GM10266 (cell line): ENCODE results near the gene ITGAE.

Experiments used
- DNase-seq: peaks from one replicate; pipeline ENCODE4 v3.0.0; 2012; ENCODE audit errors: extremely low spot score
- CTCF ChIP-seq: IDR thresholded peaks from 2 replicates; pipeline ENCODE4 v1.5.1; 2012; ENCODE audit warnings: mild to moderate bottlenecking, low read depth; ENCODE audit not compliant: control insufficient read depth, insufficient read depth; ENCODE audit errors: missing control alignments

The ITGAE gene

GRCh38 chr17:3828151-3828851, 27.3 kb upstream of the ITGAE start:
- no peak for TF ChIP-seq CTCF
- DNase-seq: no peak

GRCh38 chr17:3827124-3827773, 26.3 kb upstream of the ITGAE start:
- peak; percentile 48 for DNase-seq
- TF ChIP-seq CTCF: peak; percentile 76

- DNase-seq: no peak
- no peak for TF ChIP-seq CTCF
These were observed 25.2 kb upstream of the ITGAE start for GRCh38 chr17:3826191-3826590.

GRCh38 chr17:3821101-3821500, 20.1 kb upstream of the ITGAE start:
- TF ChIP-seq CTCF: no peak
- DNase-seq: no peak

- no peak for TF ChIP-seq CTCF
These were observed 17.8 kb upstream of the ITGAE start for GRCh38 chr17:3818786-3819185.

GRCh38 chr17:3817851-3818605, 17.0 kb upstream of the ITGAE start:
- TF ChIP-seq CTCF: no peak
- no peak for DNase-seq

More at GRCh38 chr17:3818786-3819185, 17.8 kb upstream of the ITGAE start:
- DNase-seq: no peak
